Stimulated activated CD8-positive, alpha-beta memory T cell treated with anti-CD3 and anti-CD28 coated beads, Interleukin-4, amount 100 ng/mL, for 48 hours (primary cell): ENCODE results near the gene ZNF683.
"Not testable (repeated sequence)": the region's sequence is repeated elsewhere in the genome, so short reads cannot be mapped to it uniquely, and the experiment has no call there.

Source experiments
- DNase-seq: peaks from one replicate; pipeline ENCODE4 v3.0.0-alpha.2; 2020

The ZNF683 gene

DNA sequence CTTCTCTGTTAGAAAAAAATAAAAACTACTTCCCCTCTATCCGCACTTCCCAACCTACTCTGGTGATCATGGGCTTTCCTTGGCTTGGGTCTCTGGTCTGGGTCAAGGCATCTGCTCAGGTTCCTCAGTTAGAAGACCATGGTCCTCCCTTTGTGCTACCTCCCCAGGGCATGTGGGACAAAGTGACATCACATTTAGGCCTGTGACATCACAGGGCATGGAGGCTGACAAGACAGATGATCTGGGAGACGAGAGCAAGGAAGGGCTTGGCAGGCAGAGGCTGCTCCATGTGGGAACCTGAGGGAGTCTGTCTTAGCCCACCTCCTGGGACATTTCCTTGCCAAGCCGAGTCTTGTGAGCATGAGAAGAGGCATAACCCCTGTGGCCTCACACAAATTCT is at the start of gene ZNF683:
ZNF683 (minus strand) TSS at position 140 of the 400 bp plus-strand sequence. CDS start 4,179 bp downstream, outside the sequence.
- DNase-seq: not testable (repeated sequence)

DNA sequence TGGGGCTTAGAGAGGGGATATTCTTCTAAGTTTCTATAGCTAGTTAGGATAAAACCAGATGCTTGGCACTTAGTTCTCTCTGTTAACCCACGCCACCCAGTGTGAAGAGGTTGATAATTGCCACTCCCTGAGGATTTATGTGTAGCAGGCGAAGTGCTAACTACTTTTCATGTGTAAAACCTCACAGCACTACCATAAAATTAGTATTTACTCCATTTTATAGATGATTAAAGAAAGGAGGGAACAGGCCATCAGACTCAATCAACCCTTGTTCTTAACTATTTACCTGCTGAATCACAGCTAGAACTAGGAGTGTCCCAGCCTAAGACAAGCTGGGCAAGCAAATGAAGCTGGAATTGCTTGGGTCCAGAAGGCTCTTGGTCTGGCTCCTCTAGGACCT is 46.9 kb upstream of the ZNF683 start:
- no peak for DNase-seq

DNA sequence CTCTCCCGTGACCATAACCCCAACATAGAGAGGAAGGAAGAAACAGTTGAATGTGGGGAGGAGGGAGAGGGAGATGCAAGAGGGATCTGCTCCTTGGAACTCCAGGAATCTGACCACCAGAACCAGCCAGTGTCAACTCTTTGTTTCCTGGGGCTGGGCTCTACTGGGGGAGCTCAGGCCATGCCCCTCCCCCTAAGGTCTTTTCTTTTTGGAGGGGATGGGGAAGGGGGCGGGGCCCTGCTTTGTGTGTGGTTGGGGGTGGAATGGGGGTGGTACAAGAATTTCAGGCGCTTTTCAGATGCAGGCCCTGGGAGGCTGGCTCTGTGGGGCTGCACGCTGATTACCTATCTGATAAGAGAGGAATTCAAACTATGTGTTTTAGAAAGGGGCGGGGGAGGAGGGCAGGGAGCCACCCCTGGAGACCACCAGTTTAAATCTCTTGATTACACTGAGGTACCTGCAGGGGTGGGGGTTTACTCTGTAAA is 46.4 kb upstream of the ZNF683 start:
- DNase-seq: no peak

DNA sequence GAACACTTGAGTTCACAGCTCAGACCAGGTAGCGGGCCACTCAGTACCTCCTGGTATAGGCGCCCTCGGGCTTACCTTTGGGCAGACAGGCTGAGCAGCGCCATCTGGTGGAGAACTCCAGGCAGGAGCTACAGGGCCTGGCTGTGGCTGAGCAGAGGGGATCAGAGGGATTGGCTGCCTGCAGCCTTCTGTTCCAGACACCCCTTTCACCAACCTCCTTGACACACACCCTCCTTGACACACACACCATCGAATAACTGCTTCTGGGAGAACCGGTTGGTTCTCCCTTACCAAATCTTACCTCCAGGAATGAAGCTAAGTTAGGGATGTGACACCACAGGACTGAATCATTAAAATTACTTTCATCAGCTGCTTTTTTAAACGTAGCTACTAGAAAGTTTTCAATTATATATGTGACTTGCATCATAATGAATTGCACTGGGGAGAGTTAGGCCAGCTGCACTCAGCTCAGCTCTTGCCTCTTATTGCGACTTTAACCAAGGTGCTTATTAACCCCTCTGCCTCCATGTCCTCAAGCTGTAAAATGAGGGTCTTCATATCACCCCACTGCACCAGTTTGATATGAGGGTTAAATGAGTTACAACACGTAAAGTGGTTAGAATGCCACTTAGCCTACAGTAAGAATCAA is 44.7 kb upstream of the ZNF683 start:
- peak; percentile 94 for DNase-seq

DNA sequence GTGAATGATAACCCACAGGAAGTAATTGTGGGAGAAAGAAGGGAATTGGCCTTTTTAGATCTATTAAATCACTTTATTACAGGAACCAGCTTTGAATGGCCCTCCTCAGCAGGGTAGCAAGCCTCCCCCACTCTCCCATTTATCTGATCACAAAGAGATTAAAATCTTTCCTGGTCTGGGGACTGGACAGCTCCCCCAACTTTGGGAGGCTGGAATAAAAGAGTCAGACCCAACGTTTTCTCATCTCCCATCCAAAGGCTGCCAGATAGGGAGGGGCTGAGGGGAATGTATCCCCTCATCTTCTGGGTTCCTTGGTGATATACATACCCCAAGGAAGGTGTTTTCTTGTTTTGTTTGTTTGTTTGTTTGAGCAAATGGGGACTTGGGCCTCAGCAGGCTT is 40.5 kb upstream of the ZNF683 start:
- DNase-seq: no peak

DNA sequence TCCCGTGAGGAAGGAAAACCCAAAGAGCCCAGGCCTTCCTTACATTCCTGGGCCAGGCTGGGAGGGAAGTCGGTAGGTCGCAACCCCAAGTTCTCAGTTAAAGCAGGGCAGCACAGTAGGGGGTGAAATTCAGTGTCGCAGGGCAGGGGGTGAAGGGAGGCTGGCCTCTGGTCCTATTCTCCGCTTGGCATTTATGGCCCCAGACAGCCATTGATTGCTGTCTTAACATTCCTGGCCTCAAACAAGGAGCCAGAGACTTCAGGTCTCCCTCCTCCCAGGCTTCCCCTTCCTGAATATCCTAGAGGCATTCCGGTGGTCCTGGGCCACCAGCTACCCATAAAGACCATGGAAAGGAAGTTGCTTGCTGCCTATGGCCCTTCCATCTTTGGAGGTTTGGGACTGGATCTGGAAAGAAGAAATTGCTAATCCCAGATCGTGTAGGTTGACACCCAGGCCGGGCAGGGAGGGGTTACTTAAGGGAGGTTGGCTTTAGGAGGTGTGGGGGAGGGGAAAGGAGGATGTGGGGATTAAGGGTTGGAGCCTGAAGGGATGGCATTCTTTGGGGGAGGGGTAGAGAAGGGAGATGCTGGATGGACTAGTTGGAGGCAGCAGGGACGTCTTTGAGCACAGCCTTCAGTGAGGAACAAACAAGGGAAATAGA is 39.8 kb upstream of the ZNF683 start:
- no peak for DNase-seq

DNA sequence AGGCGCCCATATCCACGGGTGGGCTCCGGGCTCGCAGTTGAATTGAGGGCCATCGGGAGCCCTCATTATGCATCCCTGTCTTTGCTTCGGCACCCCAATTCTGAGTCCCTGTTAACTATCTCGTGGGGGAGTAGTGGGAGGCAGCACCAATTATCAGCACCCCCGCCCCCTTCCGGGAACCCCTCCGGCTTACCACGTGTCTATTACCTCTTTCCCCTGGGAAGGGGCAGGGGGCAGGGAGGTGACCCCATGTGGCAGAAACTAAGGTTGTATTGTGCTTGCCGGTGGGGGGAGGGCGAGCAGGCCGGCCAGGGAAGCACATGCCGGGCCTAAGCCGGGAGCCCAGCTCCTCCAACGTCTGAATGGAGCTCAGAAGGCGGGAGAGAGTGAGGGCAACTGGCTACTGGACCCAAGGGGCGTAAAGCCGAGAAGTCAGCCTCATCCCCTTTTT is 39.1 kb upstream of the ZNF683 start:
- no peak for DNase-seq

DNA sequence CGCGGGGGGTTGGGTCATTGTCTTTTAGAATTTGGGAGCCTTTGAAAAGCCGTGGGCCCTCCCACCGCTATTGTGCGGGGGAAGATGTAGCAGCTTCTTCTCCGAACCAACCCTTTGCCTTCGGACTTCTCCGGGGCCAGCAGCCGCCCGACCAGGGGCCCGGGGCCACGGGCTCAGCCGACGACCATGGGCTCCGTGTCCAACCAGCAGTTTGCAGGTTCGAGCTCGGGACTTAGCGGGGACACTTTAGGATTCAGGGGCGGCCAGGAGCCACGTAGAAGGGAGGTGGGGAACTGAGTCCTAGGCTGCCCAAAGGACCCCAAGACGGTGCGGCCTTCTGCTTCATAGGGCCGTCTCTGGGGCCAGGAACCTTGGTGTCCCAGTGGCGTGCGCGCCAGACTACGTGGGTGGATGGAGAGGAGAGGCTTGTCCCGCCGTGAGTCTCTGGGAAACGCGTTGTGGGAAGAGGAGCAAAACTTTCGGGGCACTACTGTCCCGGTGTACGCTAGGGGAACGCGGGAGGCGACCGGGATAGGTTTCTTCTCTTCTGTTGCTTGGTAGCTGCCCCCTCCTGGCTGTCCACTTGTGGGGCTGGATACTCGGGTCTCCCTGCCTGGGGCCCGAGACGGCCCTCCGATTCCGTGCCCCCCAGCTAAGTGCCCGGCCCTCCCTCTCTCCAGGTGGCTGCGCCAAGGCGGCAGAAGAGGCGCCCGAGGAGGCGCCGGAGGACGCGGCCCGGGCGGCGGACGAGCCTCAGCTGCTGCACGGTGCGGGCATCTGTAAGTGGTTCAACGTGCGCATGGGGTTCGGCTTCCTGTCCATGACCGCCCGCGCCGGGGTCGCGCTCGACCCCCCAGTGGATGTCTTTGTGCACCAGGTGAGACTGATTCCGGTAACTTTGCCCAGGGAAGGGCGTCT is 38.4 kb upstream of the ZNF683 start, which contains the start of gene LIN28A:
LIN28A (plus strand) TSS at position 112 of the 918 bp plus-strand sequence; CDS start at position 187, 75 bp downstream.
- DNase-seq: no peak

DNA sequence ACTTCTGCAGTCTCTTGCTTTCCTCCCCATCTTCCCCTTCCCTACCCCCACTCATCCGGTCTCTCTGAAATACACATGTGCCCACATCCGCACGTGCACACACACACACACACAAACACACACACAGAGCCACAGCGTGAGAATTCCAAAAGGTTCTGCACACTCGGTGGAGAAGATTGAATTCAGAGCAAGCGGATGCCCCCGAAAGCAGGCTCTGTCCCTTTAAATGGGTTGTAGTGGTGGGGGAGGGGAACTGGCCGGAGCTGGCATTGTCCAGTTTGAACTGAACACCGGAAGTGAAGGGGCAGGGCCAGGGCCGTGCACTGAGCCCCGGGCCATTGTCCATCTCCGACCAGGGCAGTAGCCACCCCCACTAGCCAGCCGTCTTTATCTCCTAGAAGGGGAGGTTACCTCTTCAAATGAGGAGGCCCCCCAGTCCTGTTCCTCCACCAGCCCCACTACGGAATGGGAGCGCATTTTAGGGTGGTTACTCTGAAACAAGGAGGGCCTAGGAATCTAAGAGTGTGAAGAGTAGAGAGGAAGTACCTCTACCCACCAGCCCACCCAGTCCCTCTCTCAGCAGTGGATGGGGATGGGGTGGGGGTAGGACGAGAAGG is 36.7 kb upstream of the ZNF683 start:
- DNase-seq: no peak

DNA sequence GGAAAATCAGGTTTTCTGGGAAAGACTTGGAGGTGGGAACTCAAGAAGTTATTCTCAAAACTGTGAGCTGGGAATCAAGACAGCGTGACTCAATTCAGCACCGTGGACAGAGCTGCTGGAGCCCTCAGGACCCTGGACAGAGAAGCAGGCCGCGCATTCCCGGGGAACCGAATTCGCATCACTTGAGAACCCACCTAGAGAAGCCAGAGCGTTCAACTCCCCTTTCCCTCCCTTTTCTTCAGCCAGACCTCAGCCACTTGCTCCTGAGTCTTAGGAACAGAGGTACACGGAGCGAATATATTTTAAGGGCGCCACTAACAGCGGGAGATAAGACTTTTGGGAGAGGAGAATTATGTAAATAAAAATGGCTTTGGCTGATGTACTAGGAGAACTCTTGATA is 36.1 kb upstream of the ZNF683 start:
- peak; percentile 88 for DNase-seq

DNA sequence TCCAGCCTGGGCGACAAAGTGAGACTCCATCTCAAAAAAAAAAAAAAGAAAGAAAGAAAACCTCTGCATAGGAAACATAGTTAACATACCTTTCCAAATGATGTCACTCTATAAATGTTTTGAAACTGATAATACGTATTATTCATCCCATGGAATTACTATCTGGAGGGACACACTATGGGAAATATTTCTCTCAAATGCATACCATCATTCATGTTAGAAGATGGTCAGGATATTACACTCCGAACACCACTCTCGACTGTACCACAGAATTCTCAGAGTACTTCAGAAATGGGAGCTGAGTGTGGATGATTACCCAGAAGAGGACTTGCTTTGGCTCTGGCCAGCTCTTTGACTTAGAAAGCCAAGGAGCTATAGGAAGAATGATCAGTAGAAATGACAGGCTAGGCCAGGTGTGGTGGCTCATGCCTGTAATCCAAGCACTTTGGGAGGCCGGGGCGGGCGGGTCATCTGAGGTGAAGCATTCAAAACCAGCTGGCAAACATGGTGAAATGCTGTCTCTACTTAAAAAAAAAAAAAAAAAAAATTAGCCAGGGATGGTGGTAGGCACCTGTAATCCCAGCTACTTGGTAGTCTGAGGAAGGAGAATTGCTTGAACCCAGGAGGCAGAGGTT is 32.8 kb upstream of the ZNF683 start:
- no peak for DNase-seq

DNA sequence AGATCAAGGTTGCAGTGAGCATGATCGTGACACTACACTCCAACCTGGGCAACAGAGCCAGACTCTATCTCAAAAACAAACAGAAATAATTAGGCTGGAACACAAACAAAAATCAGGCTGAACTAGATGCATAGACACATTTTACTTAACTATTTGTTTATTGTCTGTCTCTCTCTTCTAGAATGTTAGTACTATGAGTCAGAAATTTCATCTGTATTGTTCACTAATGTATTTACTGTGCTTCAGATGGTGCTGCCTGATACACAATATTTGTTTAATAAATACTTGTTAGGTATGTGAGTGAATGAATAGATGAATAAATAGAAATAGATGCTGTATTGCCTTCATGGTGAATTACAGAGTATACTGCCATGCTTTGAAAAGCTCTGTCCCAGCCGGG is 32.1 kb upstream of the ZNF683 start:
- no peak for DNase-seq

DNA sequence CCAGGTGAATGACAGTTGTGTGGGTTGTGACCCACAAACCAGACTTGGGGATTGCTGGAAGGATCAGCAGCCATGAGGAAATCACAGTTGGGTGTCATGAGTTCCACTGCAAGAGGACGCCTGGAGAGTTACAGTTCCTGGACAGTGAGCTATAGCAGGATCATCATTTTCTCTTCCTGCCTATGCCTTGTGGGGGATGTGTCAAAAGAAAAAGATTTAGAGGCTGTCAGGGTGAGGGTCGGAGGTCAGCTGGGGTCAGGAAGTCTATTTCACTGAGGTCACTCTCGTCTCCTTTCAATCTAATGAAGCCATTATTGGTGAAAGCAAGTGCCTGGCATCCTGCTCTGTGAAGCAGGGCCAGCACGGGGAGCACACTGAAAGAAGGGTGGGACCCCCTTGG is 31.1 kb upstream of the ZNF683 start:
- no peak for DNase-seq

DNA sequence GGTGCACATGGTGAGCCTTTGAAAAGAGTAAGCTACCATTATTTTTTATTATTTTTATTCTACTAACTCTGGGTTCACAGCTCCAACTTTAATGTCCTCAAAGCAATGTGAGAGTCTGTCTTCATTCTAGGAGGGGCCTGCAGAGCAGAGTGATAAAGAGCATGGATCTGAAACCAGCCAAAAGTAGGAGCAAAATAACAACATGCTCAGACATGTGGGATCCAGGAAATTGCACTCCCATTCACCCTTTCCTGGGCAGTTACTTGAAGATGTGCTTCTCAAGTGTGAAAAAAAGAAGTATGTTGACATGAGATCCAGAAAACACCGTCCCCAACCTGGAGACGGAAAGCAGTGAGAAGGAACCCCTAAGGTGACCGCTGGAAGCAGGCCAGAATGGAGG is 29.3 kb upstream of the ZNF683 start:
- DNase-seq: no peak

DNA sequence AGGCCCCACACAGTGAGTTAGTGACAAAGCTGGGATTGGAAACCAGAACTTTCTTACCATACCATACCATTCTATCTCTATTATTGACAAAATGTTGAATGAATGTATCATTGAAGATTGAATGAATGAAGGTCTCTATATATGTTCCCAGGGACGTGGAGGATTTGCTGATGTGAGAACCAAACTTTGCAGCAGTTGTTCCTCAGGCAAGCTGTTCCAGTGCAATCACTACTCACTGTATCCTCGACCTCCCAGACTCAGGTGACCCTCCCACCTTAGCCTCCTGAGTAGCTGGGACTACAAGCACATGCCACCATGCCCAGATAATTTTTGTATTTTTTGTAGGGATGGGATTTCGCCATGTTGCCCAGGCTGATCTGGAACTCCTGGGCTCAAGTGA is 26.5 kb upstream of the ZNF683 start:
- no peak for DNase-seq

DNA sequence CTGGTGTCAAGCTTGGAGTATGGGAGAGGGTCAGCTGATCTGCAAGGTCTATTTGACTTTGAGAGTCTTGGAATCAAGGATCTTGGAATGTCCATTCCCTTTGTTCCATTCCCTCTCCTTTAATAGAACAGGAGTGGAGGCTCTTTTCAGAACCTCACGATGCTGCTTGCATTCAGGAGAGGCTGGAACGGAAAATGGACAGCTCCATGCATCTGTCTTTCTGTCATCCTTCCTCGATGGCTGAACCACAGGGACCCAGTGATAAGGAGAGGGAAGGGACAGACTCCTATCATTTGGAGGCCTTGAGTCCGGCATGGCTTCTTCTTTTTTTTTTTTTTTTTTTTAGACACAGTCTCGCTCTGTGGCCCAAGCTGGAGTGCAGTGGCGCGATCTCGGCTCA is 23.2 kb upstream of the ZNF683 start:
- DNase-seq: no peak

DNA sequence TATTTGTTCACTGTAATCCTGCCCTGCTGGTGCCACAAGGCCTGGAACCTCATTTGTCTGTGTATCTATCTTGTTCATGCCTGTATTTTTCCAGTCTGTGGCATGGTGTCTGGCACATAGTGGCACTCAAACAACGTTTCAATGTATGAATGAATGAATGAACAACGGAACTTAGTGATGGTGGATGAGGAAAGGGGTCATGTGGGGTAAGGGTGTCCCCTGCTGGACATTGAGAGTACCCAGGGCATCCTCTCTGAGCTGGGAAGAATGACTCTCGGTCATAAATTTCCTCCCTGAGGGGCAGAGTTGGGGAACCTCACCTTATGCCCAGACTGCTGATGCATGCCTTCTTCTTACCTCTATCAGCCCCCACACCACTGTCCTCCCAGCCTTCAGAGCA is 18.9 kb upstream of the ZNF683 start:
- DNase-seq: peak; percentile 54

DNA sequence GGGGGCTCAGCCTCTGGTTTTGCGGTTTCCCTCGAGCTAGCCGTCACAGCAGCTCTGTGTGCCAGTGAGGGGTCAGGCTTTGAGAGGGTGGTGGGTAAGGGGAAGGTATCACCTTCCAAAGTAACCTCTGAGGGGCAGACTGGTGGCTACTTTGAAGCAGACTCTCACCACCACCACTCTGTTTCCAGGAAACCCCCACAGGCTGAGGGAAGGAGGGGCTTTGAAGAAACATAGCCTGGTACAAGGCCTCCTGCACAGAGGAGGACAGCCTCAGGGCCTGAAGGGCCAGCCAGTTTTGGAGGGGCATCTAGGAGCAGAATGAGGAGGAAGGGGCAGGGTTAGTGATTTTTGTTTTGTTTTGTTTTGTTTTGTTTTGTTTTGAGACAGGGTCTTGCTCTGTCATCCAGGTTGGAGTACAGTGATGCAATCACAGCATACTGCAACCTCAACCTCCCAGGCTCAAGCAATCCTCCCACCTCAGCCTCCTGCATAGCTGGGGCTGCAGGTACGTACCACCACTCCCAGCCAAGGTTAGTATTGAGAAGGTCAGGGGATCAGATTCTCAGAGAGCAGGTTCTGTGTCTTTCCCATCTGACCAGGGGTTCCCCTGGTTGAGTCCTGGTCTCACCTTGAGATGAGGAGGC is 17.2 kb upstream of the ZNF683 start:
- no peak for DNase-seq

DNA sequence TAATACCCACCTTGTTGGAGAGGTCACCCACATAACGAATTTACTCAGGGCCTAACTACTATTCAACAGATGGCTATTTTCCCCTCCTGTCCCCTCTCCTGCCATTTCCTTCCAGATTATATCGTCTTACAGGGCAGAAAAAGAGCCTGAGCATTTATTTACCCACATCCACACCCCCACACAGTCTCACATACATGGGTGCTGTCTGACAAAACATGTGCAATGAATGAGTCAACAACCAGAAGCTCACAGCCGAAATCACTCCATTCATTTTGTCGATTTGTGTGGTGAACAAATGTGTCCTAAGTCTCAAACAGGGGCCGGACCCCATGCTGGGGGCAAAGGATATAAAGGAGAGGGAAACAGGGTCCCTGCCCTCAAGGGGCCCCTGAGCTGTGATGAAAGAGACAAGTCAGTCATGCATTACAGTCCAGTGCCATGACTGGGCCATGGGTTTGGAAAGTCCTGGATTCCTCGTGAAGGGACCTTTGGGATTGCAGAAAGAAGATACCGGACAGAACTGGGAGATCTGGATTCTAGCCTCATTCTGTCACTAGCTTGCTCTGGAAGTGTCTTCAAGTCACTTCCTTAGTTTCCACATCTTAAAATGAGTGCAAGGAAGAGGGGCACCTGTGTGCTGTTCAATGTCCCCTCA is 16.4 kb upstream of the ZNF683 start:
- DNase-seq: no peak

DNA sequence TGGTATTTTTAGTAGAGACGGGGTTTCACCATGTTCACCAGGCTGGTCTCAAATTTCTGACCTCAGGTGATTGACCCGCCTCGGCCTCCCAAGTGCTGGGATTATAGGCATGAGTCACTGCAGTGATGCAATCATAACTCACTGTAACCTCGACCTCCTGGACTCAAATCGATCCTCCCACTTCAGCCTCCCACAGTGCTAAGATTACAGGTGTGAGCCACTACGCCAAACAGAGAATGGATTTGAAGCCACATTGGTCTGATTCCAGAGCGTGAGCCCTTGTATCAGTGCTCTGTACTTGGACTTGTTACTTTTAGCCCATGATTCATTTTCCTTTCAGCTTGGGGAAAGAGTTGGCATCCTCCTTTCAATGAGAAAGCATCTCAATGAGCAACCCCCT is 14.9 kb upstream of the ZNF683 start:
- DNase-seq: no peak

DNA sequence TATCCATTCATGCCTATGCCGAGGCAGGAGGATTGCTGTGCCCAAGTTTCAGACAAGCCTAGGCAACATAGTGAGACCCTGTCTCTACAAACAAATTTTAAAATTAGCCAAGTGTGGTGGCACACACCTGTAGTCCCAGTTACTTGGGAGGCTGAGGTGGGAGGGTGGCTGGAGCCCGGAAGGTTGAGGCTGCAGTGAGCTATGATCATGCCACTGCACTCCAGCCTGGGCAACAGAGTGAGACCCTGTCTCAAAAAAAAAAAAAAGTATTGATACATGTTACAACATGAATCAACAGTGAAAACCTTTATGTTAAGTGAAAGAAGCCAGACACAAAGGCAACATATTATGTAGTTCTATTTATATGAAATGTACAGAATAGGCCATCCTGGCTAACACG is 12.5 kb upstream of the ZNF683 start:
- DNase-seq: not testable (repeated sequence)
